HEK293 (cell line): Measurements from ENCODE around the gene CDC14B.
A peak's percentile ranks its signal among the peaks of the same experiment; 100 is the strongest.

Source experiments
- EGR2 ChIP-seq: fragments of 450-650 bp; formaldehyde crosslinking; IDR thresholded peaks from 2 replicates; pipeline ENCODE4 v1.5.1; 2016; ENCODE audit warnings: low read depth, missing biosample characterization, missing genetic modification characterization
- GLIS1 ChIP-seq: fragments of 450-650 bp; formaldehyde crosslinking; IDR thresholded peaks from 2 replicates; pipeline ENCODE4 v1.5.1; 2016; ENCODE audit warnings: missing biosample characterization, missing genetic modification characterization
- OSR2 ChIP-seq: fragments of 450-650 bp; formaldehyde crosslinking; IDR thresholded peaks from 2 replicates; pipeline ENCODE4 v1.5.1; 2016; ENCODE audit warnings: missing biosample characterization, missing genetic modification characterization
- SP2 ChIP-seq: fragments of 450-650 bp; formaldehyde crosslinking; IDR thresholded peaks from 2 replicates; pipeline ENCODE4 v1.5.1; 2016; ENCODE audit warnings: missing biosample characterization, missing genetic modification characterization
- SP3 ChIP-seq: fragments of 450-650 bp; formaldehyde crosslinking; IDR thresholded peaks from 2 replicates; pipeline ENCODE4 v1.5.1; 2016; ENCODE audit warnings: missing biosample characterization, missing genetic modification characterization
- ZBTB17 ChIP-seq: fragments of 450-650 bp; formaldehyde crosslinking; IDR thresholded peaks from 2 replicates; pipeline ENCODE4 v1.5.1; 2016; ENCODE audit warnings: missing biosample characterization, missing genetic modification characterization
- ZFP41 ChIP-seq: fragments of 450-650 bp; formaldehyde crosslinking; IDR thresholded peaks from 2 replicates; pipeline ENCODE4 v1.5.1; 2016; ENCODE audit warnings: missing biosample characterization, missing genetic modification characterization, borderline replicate concordance
- ZNF112 ChIP-seq: fragments of 450-650 bp; formaldehyde crosslinking; IDR thresholded peaks from 2 replicates; pipeline ENCODE4 v1.5.0; 2017; ENCODE audit warnings: missing biosample characterization, missing genetic modification characterization
- ZNF114 ChIP-seq: fragments of 450-650 bp; formaldehyde crosslinking; IDR thresholded peaks from 2 replicates; pipeline ENCODE4 v1.5.0; 2017; ENCODE audit warnings: missing biosample characterization, missing genetic modification characterization
- ZNF184 ChIP-seq: fragments of 450-650 bp; IDR thresholded peaks from 2 replicates; pipeline ENCODE4 v1.5.1; 2018; ENCODE audit warnings: missing biosample characterization, mild to moderate bottlenecking, missing genetic modification characterization
- ZNF2 ChIP-seq: fragments of 450-650 bp; formaldehyde crosslinking; IDR thresholded peaks from 2 replicates; pipeline ENCODE4 v1.5.1; 2016; ENCODE audit warnings: missing biosample characterization, missing genetic modification characterization
- ZNF211 ChIP-seq: fragments of 450-650 bp; formaldehyde crosslinking; IDR thresholded peaks from 2 replicates; pipeline ENCODE4 v1.5.1; 2016; ENCODE audit warnings: low read depth, missing biosample characterization, missing genetic modification characterization
- ZNF221 ChIP-seq: fragments of 450-650 bp; formaldehyde crosslinking; IDR thresholded peaks from 2 replicates; pipeline ENCODE4 v1.5.1; 2017; ENCODE audit warnings: missing biosample characterization, missing genetic modification characterization, borderline replicate concordance
- ZNF24 ChIP-seq: fragments of 450-650 bp; formaldehyde crosslinking; IDR thresholded peaks from 2 replicates; pipeline ENCODE4 v1.5.1; 2016; ENCODE audit warnings: missing biosample characterization, missing genetic modification characterization
- ZNF248 ChIP-seq: fragments of 450-650 bp; formaldehyde crosslinking; IDR thresholded peaks from 2 replicates; pipeline ENCODE4 v1.5.1; 2017; ENCODE audit warnings: missing biosample characterization, missing genetic modification characterization
- ZNF274 ChIP-seq, 2 experiments: fragments of 200-500 bp in 1 of 2; fragments of 450-650 bp in 1 of 2; sonication (Bioruptor generic) in 1 of 2; formaldehyde crosslinking in 1 of 2; IDR thresholded peaks; 2 replicates each; pipeline versions ENCODE4 v1.5.1 to v1.6.1; 2014 to 2016; ENCODE audit warnings: borderline replicate concordance in 1 of 2, inconsistent platforms in 1 of 2, low read length in 1 of 2, missing biosample characterization in 1 of 2, missing genetic modification characterization in 1 of 2
- ZNF311 ChIP-seq: fragments of 450-650 bp; formaldehyde crosslinking; IDR thresholded peaks from 2 replicates; pipeline ENCODE4 v1.5.1; 2017; ENCODE audit warnings: missing biosample characterization, missing genetic modification characterization, borderline replicate concordance
- ZNF324 ChIP-seq: fragments of 450-650 bp; formaldehyde crosslinking; IDR thresholded peaks from 2 replicates; pipeline ENCODE4 v1.5.1; 2016; ENCODE audit warnings: missing biosample characterization, missing genetic modification characterization
- ZNF335 ChIP-seq: fragments of 450-650 bp; formaldehyde crosslinking; conservative IDR thresholded peaks from 2 replicates; pipeline ENCODE4 v1.5.1; 2016; ENCODE audit warnings: missing biosample characterization, missing genetic modification characterization
- ZNF366 ChIP-seq: fragments of 450-650 bp; formaldehyde crosslinking; conservative IDR thresholded peaks from 2 replicates; pipeline ENCODE4 v1.5.1; 2016; ENCODE audit warnings: missing biosample characterization, missing genetic modification characterization
- ZNF37A ChIP-seq: fragments of 450-650 bp; IDR thresholded peaks from 2 replicates; pipeline ENCODE4 v1.5.1; 2018; ENCODE audit warnings: missing biosample characterization, missing genetic modification characterization
- ZNF558 ChIP-seq: fragments of 450-650 bp; formaldehyde crosslinking; IDR thresholded peaks from 2 replicates; pipeline ENCODE4 v1.5.1; 2016; ENCODE audit warnings: missing biosample characterization, missing genetic modification characterization
- ZNF596 ChIP-seq: fragments of 450-650 bp; IDR thresholded peaks from 2 replicates; pipeline ENCODE4 v1.5.0; 2018; ENCODE audit warnings: missing biosample characterization, mild to moderate bottlenecking, missing genetic modification characterization, moderate library complexity
- ZNF621 ChIP-seq: fragments of 450-650 bp; formaldehyde crosslinking; IDR thresholded peaks from 2 replicates; pipeline ENCODE4 v1.5.1; 2017; ENCODE audit warnings: missing biosample characterization, missing genetic modification characterization
- ZNF843 ChIP-seq: fragments of 450-650 bp; formaldehyde crosslinking; IDR thresholded peaks from 2 replicates; pipeline ENCODE4 v1.5.1; 2016; ENCODE audit warnings: missing biosample characterization, missing genetic modification characterization
- TF ChIP-seq, protein P1 (sequence below): fragments of 450-650 bp; formaldehyde crosslinking; IDR thresholded peaks from 2 replicates; pipeline ENCODE4 v1.5.1; 2017; ENCODE audit warnings: missing biosample characterization, missing genetic modification characterization
- TF ChIP-seq, protein P2 (sequence below): fragments of 450-650 bp; formaldehyde crosslinking; IDR thresholded peaks from 2 replicates; pipeline ENCODE4 v1.5.1; 2016; ENCODE audit warnings: missing biosample characterization, missing genetic modification characterization
- TF ChIP-seq, protein P3 (sequence below): fragments of 450-650 bp; formaldehyde crosslinking; IDR thresholded peaks from 2 replicates; pipeline ENCODE4 v1.5.1; 2017; ENCODE audit warnings: missing biosample characterization, missing genetic modification characterization
- TF ChIP-seq, protein P4 (sequence below): fragments of 450-650 bp; formaldehyde crosslinking; IDR thresholded peaks from 2 replicates; pipeline ENCODE4 v1.5.1; 2016; ENCODE audit warnings: missing biosample characterization, missing genetic modification characterization
- TF ChIP-seq, protein P5 (sequence below): fragments of 450-650 bp; formaldehyde crosslinking; IDR thresholded peaks from 2 replicates; pipeline ENCODE4 v1.5.1; 2016; ENCODE audit warnings: missing biosample characterization, missing genetic modification characterization
- TF ChIP-seq, protein P6 (sequence below): fragments of 450-650 bp; formaldehyde crosslinking; IDR thresholded peaks from 2 replicates; pipeline ENCODE4 v1.5.1; 2017; ENCODE audit warnings: missing biosample characterization, missing genetic modification characterization

CDC14B gene

DNA sequence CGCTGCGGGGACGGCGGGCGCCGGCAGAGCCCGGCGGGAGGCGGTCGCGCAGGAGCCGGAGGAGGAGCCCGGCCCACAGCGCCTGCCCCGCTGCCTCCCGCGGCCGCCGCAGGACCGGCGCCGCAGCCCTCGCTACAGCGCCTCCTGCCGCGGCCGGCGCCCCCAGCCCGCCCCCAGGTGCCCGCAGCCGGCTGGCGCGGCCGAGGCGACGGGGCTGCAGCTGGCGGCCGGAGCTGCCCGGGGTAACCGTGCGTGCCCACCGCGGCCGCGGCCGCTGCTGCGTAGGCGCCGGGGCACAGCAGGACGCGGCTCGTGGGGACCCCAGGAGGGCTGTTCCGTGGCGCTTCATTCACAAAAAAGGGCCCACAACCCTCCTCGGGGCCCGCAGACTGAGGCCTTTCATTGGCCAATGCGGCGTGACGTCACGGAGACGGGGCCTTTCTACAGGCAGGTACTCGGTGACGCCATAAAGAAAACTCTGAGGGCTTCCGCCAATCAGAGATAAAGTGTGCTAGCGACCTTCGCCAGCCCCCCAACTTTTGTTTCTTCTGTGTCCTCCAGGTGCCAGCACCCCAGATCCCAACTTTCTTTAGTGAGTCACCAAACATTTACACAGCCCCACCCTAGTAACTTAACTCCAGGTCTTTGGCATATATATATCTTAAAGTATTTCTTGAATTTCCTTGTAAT is at the start of gene CDC14B (continued):
- TF ChIP-seq, protein P1, sequence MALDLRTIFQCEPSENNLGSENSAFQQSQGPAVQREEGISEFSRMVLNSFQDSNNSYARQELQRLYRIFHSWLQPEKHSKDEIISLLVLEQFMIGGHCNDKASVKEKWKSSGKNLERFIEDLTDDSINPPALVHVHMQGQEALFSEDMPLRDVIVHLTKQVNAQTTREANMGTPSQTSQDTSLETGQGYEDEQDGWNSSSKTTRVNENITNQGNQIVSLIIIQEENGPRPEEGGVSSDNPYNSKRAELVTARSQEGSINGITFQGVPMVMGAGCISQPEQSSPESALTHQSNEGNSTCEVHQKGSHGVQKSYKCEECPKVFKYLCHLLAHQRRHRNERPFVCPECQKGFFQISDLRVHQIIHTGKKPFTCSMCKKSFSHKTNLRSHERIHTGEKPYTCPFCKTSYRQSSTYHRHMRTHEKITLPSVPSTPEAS (tag by site-specific recombination): no peak
- TF ChIP-seq ZNF221 (tag by site-specific recombination): no peak
- TF ChIP-seq ZNF248: no peak
- TF ChIP-seq SP2 (tag by site-specific recombination): peak; percentile 71
- TF ChIP-seq ZNF37A (tag by site-specific recombination): no peak
- no peak for TF ChIP-seq ZNF184 (tag by site-specific recombination)
- TF ChIP-seq, protein P2, sequence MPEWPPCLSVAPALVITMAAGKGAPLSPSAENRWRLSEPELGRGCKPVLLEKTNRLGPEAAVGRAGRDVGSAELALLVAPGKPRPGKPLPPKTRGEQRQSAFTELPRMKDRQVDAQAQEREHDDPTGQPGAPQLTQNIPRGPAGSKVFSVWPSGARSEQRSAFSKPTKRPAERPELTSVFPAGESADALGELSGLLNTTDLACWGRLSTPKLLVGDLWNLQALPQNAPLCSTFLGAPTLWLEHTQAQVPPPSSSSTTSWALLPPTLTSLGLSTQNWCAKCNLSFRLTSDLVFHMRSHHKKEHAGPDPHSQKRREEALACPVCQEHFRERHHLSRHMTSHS (tag by site-specific recombination): no peak
- no peak for TF ChIP-seq ZNF311 (tag by site-specific recombination)
- no peak for TF ChIP-seq ZNF596 (tag by site-specific recombination)
- TF ChIP-seq ZNF2 (tag by site-specific recombination): no peak
- no peak for TF ChIP-seq ZNF558 (tag by site-specific recombination)
- TF ChIP-seq, protein P3, sequence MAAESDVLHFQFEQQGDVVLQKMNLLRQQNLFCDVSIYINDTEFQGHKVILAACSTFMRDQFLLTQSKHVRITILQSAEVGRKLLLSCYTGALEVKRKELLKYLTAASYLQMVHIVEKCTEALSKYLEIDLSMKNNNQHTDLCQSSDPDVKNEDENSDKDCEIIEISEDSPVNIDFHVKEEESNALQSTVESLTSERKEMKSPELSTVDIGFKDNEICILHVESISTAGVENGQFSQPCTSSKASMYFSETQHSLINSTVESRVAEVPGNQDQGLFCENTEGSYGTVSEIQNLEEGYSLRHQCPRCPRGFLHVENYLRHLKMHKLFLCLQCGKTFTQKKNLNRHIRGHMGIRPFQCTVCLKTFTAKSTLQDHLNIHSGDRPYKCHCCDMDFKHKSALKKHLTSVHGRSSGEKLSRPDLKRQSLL (tag by site-specific recombination): no peak
- no peak for TF ChIP-seq OSR2 (tag by site-specific recombination)
- TF ChIP-seq ZNF112 (tag by site-specific recombination): no peak
- no peak for TF ChIP-seq ZNF843 (tag by site-specific recombination)
- no peak for TF ChIP-seq ZNF211 (tag by site-specific recombination)
- TF ChIP-seq ZNF114: no peak
- TF ChIP-seq, protein P4, sequence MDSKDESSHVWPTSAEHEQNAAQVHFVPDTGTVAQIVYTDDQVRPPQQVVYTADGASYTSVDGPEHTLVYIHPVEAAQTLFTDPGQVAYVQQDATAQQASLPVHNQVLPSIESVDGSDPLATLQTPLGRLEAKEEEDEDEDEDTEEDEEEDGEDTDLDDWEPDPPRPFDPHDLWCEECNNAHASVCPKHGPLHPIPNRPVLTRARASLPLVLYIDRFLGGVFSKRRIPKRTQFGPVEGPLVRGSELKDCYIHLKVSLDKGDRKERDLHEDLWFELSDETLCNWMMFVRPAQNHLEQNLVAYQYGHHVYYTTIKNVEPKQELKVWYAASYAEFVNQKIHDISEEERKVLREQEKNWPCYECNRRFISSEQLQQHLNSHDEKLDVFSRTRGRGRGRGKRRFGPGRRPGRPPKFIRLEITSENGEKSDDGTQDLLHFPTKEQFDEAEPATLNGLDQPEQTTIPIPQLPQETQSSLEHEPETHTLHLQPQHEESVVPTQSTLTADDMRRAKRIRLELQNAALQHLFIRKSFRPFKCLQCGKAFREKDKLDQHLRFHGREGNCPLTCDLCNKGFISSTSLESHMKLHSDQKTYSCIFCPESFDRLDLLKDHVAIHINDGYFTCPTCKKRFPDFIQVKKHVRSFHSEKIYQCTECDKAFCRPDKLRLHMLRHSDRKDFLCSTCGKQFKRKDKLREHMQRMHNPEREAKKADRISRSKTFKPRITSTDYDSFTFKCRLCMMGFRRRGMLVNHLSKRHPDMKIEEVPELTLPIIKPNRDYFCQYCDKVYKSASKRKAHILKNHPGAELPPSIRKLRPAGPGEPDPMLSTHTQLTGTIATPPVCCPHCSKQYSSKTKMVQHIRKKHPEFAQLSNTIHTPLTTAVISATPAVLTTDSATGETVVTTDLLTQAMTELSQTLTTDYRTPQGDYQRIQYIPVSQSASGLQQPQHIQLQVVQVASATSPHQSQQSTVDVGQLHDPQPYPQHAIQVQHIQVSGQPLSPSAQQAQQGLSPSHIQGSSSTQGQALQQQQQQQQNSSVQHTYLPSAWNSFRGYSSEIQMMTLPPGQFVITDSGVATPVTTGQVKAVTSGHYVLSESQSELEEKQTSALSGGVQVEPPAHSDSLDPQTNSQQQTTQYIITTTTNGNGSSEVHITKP (tag by site-specific recombination): no peak
- no peak for TF ChIP-seq ZFP41 (tag by site-specific recombination)
- TF ChIP-seq, protein P5, sequence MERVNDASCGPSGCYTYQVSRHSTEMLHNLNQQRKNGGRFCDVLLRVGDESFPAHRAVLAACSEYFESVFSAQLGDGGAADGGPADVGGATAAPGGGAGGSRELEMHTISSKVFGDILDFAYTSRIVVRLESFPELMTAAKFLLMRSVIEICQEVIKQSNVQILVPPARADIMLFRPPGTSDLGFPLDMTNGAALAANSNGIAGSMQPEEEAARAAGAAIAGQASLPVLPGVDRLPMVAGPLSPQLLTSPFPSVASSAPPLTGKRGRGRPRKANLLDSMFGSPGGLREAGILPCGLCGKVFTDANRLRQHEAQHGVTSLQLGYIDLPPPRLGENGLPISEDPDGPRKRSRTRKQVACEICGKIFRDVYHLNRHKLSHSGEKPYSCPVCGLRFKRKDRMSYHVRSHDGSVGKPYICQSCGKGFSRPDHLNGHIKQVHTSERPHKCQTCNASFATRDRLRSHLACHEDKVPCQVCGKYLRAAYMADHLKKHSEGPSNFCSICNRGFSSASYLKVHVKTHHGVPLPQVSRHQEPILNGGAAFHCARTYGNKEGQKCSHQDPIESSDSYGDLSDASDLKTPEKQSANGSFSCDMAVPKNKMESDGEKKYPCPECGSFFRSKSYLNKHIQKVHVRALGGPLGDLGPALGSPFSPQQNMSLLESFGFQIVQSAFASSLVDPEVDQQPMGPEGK (tag by site-specific recombination): 0 out of 2 replicates have a peak, but pooled peaks have one; percentile 17
- TF ChIP-seq ZNF274 (IDR thresholded peaks at IDR 0.05; ENCODE audit: low read length): no peak
- no peak for TF ChIP-seq ZNF274 (tag by site-specific recombination; IDR thresholded peaks at IDR 0.05; ENCODE audit: borderline replicate concordance)
- no peak for TF ChIP-seq ZBTB17
- no peak for TF ChIP-seq ZNF24 (tag by site-specific recombination)
- TF ChIP-seq ZNF621 (tag by site-specific recombination): no peak
- no peak for TF ChIP-seq SP3
- TF ChIP-seq EGR2 (tag by site-specific recombination): no peak
- TF ChIP-seq ZNF324 (tag by site-specific recombination): no peak
- no peak for TF ChIP-seq ZNF366 (tag by site-specific recombination)
- TF ChIP-seq GLIS1: 0 out of 2 replicates have a peak, but pooled peaks have one; percentile 19
- TF ChIP-seq, protein P6, sequence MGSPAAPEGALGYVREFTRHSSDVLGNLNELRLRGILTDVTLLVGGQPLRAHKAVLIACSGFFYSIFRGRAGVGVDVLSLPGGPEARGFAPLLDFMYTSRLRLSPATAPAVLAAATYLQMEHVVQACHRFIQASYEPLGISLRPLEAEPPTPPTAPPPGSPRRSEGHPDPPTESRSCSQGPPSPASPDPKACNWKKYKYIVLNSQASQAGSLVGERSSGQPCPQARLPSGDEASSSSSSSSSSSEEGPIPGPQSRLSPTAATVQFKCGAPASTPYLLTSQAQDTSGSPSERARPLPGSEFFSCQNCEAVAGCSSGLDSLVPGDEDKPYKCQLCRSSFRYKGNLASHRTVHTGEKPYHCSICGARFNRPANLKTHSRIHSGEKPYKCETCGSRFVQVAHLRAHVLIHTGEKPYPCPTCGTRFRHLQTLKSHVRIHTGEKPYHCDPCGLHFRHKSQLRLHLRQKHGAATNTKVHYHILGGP (tag by site-specific recombination): no peak
- peak; percentile 80 for TF ChIP-seq ZNF335 (tag by site-specific recombination)
